GM12878 (cell line): ENCODE results near the gene CELA3B.

Experiments
- CHD2 ChIP-seq: IDR thresholded peaks from 2 replicates; pipeline ENCODE4 v1.6.1; 2011; ENCODE audit warnings: low read depth, low read length, improper control_type of control experiment, borderline replicate concordance
- CTCF ChIP-seq, 3 experiments: IDR thresholded peaks in 2 of 3; conservative IDR thresholded peaks in 1 of 3; 2 replicates each; pipeline ENCODE4 v1.5.1; 2011; ENCODE audit warnings: low read depth in 3 of 3, low read length in 3 of 3, mild to moderate bottlenecking in 3 of 3, control low read depth in 2 of 3, moderate library complexity in 2 of 3, inconsistent platforms in 1 of 3, mixed read lengths in 1 of 3; ENCODE audit not compliant: control insufficient read depth in 2 of 3, insufficient read depth in 1 of 3; ENCODE audit errors: extremely low read depth in 1 of 3
- E2F4 ChIP-seq: IDR thresholded peaks from 2 replicates; pipeline ENCODE4 v1.6.1; 2012; ENCODE audit warnings: low read depth, low read length, improper control_type of control experiment
- ESRRA ChIP-seq: IDR thresholded peaks from 2 replicates; pipeline ENCODE4 v1.6.1; 2012; ENCODE audit warnings: mild to moderate bottlenecking, low read length, improper control_type of control experiment
- EZH2 ChIP-seq: IDR thresholded peaks from 2 replicates; pipeline ENCODE4 v1.6.1; 2012; ENCODE audit warnings: low read depth, mild to moderate bottlenecking, control low read depth, inconsistent platforms, low read length, borderline replicate concordance; ENCODE audit not compliant: control insufficient read depth
- NFIC ChIP-seq: IDR thresholded peaks from 2 replicates; pipeline ENCODE4 v1.6.1; 2012; ENCODE audit warnings: low read depth, mild to moderate bottlenecking, inconsistent platforms, low read length, moderate library complexity
- NFYA ChIP-seq: IDR thresholded peaks from 2 replicates; pipeline ENCODE4 v1.6.1; 2011; ENCODE audit warnings: low read depth, mild to moderate bottlenecking, low read length, improper control_type of control experiment, borderline replicate concordance
- PBX3 ChIP-seq: IDR thresholded peaks from 2 replicates; pipeline ENCODE4 v1.6.1; 2011; ENCODE audit warnings: mild to moderate bottlenecking, low read depth, low read length, moderate library complexity; ENCODE audit not compliant: insufficient replicate concordance
- POLR2AphosphoS5 ChIP-seq: IDR thresholded peaks from 2 replicates; pipeline ENCODE4 v1.6.1; 2011; ENCODE audit warnings: mild to moderate bottlenecking, low read length, inconsistent platforms
- RELA ChIP-seq: fragments of 450-650 bp; IDR thresholded peaks from 2 replicates; pipeline ENCODE4 v1.8.0; 2014; ENCODE audit warnings: borderline replicate concordance; ENCODE audit not compliant: partially characterized antibody
- RFX5 ChIP-seq: IDR thresholded peaks from 2 replicates; pipeline ENCODE4 v1.6.1; 2011; ENCODE audit warnings: low read depth, low read length, improper control_type of control experiment
- SKIL ChIP-seq: fragments of 450-650 bp; IDR thresholded peaks from 2 replicates; pipeline ENCODE4 v1.6.1; 2017; ENCODE audit warnings: mild to moderate bottlenecking, low read depth, inconsistent platforms; ENCODE audit not compliant: poor library complexity, severe bottlenecking
- SRF ChIP-seq, 2 experiments: IDR thresholded peaks; 2 replicates each; pipeline ENCODE4 v1.6.1; 2011; ENCODE audit warnings: low read depth in 2 of 2, low read length in 2 of 2, mild to moderate bottlenecking in 1 of 2, moderate library complexity in 1 of 2
- TCF3 ChIP-seq: IDR thresholded peaks from 2 replicates; pipeline ENCODE4 v1.6.1; 2012; ENCODE audit warnings: low read depth, mild to moderate bottlenecking, low read length, borderline replicate concordance; ENCODE audit not compliant: insufficient read depth

- no peak for TF ChIP-seq NFIC
- TF ChIP-seq TCF3, result no peak
- no peak for TF ChIP-seq SKIL
- no peak for TF ChIP-seq NFYA
- TF ChIP-seq EZH2, result no peak
- TF ChIP-seq PBX3, result no peak
- TF ChIP-seq SRF (IDR thresholded peaks at IDR 0.05; ENCODE audit: low read depth in 2 of 2, low read length in 2 of 2), result no peak
- TF ChIP-seq CTCF (IDR thresholded peaks at IDR 0.05 in 2 of 3, conservative IDR thresholded peaks at IDR 0.05 in 1 of 3; ENCODE audit: control insufficient read depth in 2 of 3, extremely low read depth in 1 of 3, insufficient read depth in 1 of 3, low read depth in 3 of 3, low read length in 3 of 3), result no peak
- no peak for TF ChIP-seq RELA
- TF ChIP-seq CHD2, result no peak
- TF ChIP-seq RFX5, result no peak
- TF ChIP-seq POLR2AphosphoS5, result no peak
- TF ChIP-seq E2F4, result no peak
- no peak for TF ChIP-seq ESRRA
Observed at GRCh38 chr1:22030473-22030872, 53.7 kb downstream of the CELA3B start.
